Uterus (tissue), 4 donors: Measurements from ENCODE around the gene TNFRSF18. TPM values are rescaled to one million over a fixed set of nuclear protein-coding genes. Genes with fewer than 3 reads are reported as not detected.

Source experiments
- DNase-seq, 2 donors: peaks; one replicate each; pipeline ENCODE4 v3.0.0-alpha.2; 2019 to 2020
- H3K27ac ChIP-seq, 2 donors: fragments of 200-600 bp; sonication (generic); 1 replicate in 1 of 2; 2 replicates in 1 of 2; pipeline ENCODE4 v1.5.1; 2016 to 2018
- H3K27me3 ChIP-seq, 2 donors: fragments of 200-600 bp; sonication (generic); one replicate each; pipeline ENCODE4 v1.5.1; 2018 to 2019; ENCODE audit warnings: control low read depth in 1 of 2
- H3K36me3 ChIP-seq, 2 donors: fragments of 200-600 bp; sonication (generic); one replicate each; pipeline ENCODE4 v1.5.1; 2019; ENCODE audit warnings: control low read depth in 1 of 2
- H3K4me1 ChIP-seq, 2 donors: fragments of 200-600 bp; sonication (generic); one replicate each; pipeline ENCODE4 v1.5.1; 2018 to 2019; ENCODE audit warnings: control low read depth in 1 of 2
- H3K4me3 ChIP-seq, 2 donors: fragments of 200-600 bp; sonication (generic); 1 replicate in 1 of 2; 2 replicates in 1 of 2; pipeline ENCODE4 v1.5.1; 2018 to 2019; ENCODE audit warnings: mild to moderate bottlenecking in 1 of 2
- H3K9me3 ChIP-seq, 2 donors: fragments of 200-600 bp; sonication (generic); one replicate each; pipeline ENCODE4 v1.5.1; 2019; ENCODE audit warnings: control low read depth in 1 of 2
- POLR2A ChIP-seq, 2 donors: fragments of 450-650 bp; IDR thresholded peaks; one replicate each; pipeline ENCODE4 v1.6.1; 2016; ENCODE audit warnings: antibody characterized with exemption in 2 of 2, mild to moderate bottlenecking in 1 of 2, moderate library complexity in 1 of 2
- intact Hi-C: fragments of 100-400 bp; cut with DNase I; formaldehyde crosslinking; loops from one replicate; pipeline ENCODE4 v1.15.1; 2023; ENCODE audit warnings: low total_unique reads
- total RNA-seq, 4 donors: library from RNA; depleted of rRNA in 3 of 4; stranded (reverse); fragments of >200 nt in 3 of 4; gene quantifications; one replicate each; pipeline versions ENCODE4 v1.1.0 to v1.2.4, GENCODE V29; 2014 to 2023
- TF ChIP-seq, protein P1 (sequence below), 4 experiments: fragments of 200-600 bp in 2 of 4; fragments of 450-650 bp in 2 of 4; sonication (generic) in 2 of 4; IDR thresholded peaks; one replicate each; pipeline ENCODE4 v1.5.1; 2016 to 2019; ENCODE audit warnings: antibody characterized with exemption in 4 of 4, mild to moderate bottlenecking in 2 of 4, moderate library complexity in 1 of 4
- donor health status: DM: yes; HTN: yes; CAD: no.

The TNFRSF18 gene
- total RNA-seq, 4 donors from 2014 or later = 0.37 to 2.6 TPM; not detected in 2

DNA sequence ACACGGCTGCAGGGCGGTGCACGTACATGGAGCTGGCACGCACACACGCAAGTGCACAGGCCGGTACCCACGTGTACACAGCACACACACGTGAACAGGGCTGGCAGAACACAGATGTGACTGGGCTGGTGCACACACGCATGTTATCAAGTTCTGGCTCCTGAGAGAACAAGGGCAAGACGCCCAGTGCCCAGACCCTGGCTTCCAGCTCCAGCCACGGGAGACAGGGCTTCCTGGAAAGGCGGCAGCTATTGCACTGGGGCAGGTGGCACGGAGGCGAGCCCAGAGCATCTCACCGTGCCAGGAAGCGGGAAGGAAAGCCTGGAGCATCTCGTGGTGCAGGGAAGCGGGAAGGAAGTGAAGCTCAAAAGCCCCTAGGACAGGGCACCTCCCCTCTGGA, 19.5 kb upstream of the TNFRSF18 start:
- Histone ChIP-seq H3K4me3 (no peak overlapping the region), H3K27ac (no peak overlapping the region), H3K9me3 (no peaks in the 10 kb centered on the region), H3K36me3 (no peaks in the 10 kb centered on the region), H3K4me1 (peaks cover 0 to 15% of the 10 kb centered on the region in 2 donors), H3K27me3 (no peaks in the 10 kb centered on the region)
- no peak for TF ChIP-seq POLR2A (IDR thresholded peaks at IDR 0.05)
- TF ChIP-seq, protein P1, sequence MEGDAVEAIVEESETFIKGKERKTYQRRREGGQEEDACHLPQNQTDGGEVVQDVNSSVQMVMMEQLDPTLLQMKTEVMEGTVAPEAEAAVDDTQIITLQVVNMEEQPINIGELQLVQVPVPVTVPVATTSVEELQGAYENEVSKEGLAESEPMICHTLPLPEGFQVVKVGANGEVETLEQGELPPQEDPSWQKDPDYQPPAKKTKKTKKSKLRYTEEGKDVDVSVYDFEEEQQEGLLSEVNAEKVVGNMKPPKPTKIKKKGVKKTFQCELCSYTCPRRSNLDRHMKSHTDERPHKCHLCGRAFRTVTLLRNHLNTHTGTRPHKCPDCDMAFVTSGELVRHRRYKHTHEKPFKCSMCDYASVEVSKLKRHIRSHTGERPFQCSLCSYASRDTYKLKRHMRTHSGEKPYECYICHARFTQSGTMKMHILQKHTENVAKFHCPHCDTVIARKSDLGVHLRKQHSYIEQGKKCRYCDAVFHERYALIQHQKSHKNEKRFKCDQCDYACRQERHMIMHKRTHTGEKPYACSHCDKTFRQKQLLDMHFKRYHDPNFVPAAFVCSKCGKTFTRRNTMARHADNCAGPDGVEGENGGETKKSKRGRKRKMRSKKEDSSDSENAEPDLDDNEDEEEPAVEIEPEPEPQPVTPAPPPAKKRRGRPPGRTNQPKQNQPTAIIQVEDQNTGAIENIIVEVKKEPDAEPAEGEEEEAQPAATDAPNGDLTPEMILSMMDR (IDR thresholded peaks at IDR 0.05) = no peak
- intact Hi-C loops = no loop called here
- DNase-seq = no peak

DNA sequence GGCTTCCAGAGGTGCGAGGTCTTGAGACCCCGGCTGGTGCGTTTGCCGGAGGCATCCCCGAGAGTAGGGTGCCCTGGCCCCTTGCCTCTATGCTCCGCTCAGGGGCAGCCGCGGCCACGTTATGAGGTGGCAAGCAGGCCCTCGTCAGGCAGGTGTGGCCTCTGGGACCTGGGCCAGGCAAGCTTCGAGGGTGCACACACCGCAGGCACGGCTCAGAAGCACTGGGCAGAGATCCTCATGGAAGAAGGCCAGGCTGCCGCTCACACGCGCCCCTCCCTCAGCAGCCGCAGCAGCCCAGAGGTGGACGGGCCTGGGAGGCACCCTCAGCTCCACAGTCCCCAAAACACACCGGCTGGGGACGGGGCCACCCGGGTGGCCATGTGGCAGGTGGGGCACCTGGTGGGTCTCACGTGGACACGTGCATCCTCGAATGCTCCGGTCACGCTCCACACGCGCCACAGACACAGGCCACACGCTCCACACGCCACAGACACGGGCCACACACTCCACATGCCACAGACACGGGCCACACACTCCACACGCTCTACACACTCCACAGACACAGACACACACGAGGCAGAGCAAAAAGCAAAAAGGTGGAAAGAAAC, 18.9 kb upstream of the TNFRSF18 start:
- no peak for DNase-seq
- intact Hi-C loops = no loop called here
- no peaks in the 10 kb centered on the region for H3K9me3 ChIP-seq
- TF ChIP-seq POLR2A (IDR thresholded peaks at IDR 0.05) = no peak
- TF ChIP-seq, protein P1 (IDR thresholded peaks at IDR 0.05) = no peak
- H3K36me3 ChIP-seq = no peaks in the 10 kb centered on the region
- no peak overlapping the region for H3K4me3 ChIP-seq
- H3K4me1 ChIP-seq = peaks cover 0 to 11% of the 10 kb centered on the region in 2 donors
- no peak overlapping the region for H3K27ac ChIP-seq
- H3K27me3 ChIP-seq = no peaks in the 10 kb centered on the region

DNA sequence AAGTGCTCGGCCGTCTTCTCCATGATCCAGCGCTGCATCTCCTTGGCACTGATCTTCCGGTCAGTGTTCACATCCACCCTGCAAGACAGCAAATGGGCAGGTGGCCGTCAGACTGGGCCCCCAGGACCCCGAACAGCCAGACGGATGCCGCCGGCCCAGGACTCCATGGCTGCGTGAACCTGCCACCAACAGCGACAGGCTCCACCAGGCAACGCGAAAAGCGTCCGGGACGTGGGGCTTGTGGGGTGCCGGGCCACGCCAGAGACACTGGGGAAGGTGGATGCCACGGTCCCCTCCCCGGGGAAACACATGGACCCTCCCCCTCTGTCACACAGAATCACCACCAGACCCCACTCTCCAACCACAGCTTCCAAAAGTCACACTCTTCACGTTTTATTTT, 17.5 kb upstream of the TNFRSF18 start:
- Histone ChIP-seq H3K36me3 (no peaks in the 10 kb centered on the region), H3K4me3 (no peak overlapping the region), H3K9me3 (no peaks in the 10 kb centered on the region), H3K4me1 (no peaks in the 10 kb centered on the region), H3K27me3 (no peaks in the 10 kb centered on the region), H3K27ac (no peak overlapping the region)
- intact Hi-C loops = no loop called here
- no peak for DNase-seq
- TF ChIP-seq, protein P1 (IDR thresholded peaks at IDR 0.05) = no peak
- TF ChIP-seq POLR2A (IDR thresholded peaks at IDR 0.05) = no peak

DNA sequence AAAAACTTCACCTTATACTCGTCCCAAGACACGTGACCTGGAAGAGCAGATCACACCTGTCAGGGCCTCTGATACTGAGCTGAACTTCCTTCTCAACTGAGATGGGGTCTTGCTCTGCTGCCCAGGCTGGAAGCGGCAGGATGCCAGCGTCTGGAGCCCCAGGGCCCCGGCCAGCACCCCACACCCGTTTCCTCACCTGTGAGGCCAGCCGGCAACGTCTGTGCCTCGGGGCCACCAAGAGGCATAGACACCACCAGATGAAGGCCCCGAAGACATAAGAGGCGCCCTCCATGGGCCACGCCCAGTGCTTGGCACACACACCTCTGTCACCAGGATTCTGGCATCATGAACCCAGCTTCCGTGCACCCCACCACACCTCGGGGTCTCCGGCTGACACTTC, 16.9 kb upstream of the TNFRSF18 start:
- TF ChIP-seq POLR2A (IDR thresholded peaks at IDR 0.05) = no peak
- TF ChIP-seq, protein P1 (IDR thresholded peaks at IDR 0.05) = no peak
- no peak overlapping the region for H3K27ac ChIP-seq
- H3K36me3 ChIP-seq = no peaks in the 10 kb centered on the region
- no peak overlapping the region for H3K4me3 ChIP-seq
- no peak for DNase-seq
- no peaks in the 10 kb centered on the region for H3K27me3 ChIP-seq
- H3K4me1 ChIP-seq = no peaks in the 10 kb centered on the region
- intact Hi-C loops = no loop called here
- H3K9me3 ChIP-seq = no peaks in the 10 kb centered on the region

DNA sequence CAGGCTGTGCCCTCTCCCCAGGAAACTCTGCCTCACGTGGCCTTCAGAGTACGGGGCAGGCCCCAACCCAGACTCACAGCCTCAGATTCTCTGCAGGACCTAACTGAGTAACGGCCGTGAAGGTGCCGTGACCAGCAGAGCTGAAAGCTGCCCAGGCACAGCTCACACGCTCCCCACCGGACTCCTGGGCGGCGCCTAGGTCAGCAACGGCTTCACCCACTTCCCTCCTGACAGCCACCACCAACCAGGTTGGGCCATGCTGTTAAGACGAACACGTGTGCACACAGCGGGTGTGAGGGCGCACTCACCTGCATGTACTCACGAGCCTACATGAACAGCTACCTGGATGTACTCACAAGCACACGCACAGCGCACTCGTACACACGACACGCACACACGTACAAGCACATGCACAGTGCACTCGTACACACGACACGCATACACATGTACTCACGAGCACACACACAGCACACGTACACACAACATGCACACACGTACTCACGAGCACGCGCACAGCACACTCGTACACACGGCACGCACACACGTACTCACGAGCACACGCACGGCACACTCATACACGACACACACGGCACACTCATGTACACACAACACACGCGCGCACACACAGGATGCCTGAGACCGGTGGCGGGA, 16.3 kb upstream of the TNFRSF18 start:
- Histone ChIP-seq H3K4me3 (no peak overlapping the region), H3K4me1 (no peaks in the 10 kb centered on the region), H3K27ac (no peak overlapping the region), H3K9me3 (no peaks in the 10 kb centered on the region), H3K36me3 (no peaks in the 10 kb centered on the region), H3K27me3 (no peaks in the 10 kb centered on the region)
- DNase-seq = no peak
- intact Hi-C loops = no loop called here
- TF ChIP-seq POLR2A (IDR thresholded peaks at IDR 0.05) = no peak
- TF ChIP-seq, protein P1 (IDR thresholded peaks at IDR 0.05) = no peak
